Measurements from ENCODE around the gene GOLGA8O.
"Not testable (repeated sequence)": the region's sequence is repeated elsewhere in the genome, so short reads cannot be mapped to it uniquely, and the experiment has no call there.

Gene GOLGA8O

GRCh38 chr15:32455534-32455933 is at the start of gene GOLGA8O:
Gene GOLGA8O (minus strand): TSS chr15:32455634. CDS start chr15:32455536, 98 bp downstream.
- DNase-seq, result not testable (repeated sequence)

DNA sequence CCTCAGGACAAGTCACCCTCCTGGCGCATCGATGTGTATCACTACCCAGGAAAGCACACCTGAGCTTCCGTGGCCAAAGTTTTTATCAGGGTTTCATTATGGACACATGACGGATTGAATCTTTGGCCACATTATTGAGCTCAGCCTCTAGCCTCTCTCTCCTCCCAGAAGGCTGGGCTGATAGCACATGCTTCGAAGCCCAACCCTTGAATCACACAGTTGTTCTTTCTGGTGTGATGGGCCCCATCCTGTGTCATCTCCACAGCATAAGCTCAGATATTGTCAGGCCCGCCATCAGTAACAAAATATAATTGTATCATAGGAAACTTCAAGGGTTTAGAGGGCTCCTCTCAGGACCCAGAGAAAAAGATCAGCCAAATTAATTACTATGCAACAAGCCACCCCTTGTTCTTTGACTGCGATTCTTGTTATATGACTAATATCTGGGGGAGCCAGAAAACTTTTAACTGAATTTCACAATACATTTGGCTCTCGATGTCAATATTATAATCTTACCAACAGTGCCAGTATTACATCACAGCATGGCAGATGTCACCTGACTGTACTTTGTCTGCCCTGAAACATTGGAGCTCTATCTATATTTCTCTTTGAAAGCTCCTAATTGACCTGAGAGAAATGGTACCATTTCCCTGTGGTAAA is 48.8 kb upstream of the GOLGA8O start:
- not testable (repeated sequence) for DNase-seq

DNA sequence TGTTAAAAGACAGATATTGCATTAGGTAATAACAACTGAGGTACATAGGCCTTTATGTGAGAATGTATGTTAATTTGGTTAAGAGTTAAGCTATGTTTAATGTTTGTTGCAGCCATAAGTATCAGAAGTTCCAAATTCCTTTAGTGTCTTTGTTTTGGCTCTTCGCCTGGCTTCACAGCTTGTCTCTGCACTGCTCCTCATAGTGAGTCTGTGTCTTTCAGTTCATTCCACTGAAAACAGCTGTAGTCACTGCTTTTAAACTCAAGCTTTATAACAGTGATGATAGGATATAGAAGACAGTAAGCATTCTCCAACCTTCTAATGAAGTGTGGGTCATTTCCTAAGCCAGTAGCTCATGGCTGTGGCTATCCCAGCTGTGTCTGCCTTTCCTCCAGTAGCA is 47.5 kb upstream of the GOLGA8O start:
- peak; percentile 5 for DNase-seq

DNA sequence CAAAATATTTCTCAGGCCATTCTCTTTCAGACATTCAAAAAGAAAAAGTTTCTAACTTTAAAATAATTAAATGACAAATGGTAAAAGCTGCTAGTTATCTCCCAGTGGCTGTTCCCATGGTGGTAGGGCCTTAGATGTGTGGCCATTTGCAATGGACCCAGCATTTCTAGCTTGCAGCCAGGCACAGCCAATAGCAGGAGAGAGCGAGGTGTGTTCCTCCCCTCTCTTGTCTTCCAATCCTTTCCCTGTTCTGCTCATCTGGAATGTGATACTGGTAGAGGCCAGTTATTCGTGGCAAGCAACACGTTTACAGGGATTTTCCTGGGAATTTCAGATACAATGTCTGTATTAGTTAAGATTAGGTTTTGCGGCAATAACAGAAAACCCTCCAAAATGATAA is 37.3 kb upstream of the GOLGA8O start:
- not testable (repeated sequence) for DNase-seq

DNA sequence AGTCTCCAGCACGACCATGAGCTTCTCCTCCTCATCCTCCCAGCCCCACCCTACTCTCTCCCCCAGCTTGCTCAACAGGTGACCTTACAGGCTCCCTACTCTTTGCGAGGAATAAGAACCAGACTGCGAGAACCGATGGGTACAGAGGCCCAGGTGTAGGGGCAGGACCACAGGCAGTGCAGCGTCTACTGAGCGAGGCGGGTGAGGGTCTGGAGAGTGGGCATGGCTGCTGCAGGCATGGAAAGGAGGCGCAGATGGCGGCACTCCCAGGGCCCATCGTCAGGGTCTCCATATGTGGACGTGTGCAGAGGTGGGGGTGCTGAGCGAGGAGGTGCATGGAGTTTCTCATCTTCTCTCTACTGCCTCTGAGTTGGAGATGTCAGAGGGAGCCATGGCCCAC is 31.0 kb upstream of the GOLGA8O start:
- not testable (repeated sequence) for DNase-seq

DNA sequence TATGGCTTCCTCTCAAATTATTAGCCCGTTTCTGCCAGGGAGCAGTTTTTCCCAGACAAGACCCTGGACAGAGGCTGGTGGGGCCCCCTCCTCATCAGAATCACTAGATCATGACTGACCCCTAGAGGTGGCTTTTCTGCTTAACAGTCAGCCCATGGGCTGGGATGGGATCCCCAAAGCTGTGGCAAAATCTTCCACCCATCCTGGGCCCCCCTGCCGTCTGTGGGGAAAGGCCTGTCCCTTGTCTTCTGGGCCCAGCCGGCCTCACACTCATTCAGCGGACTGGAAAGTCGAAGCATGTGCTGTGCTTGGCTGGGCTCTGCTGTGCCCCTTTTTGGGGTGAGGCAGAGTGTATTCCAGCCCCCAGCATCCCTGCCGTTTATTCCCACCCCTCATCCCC is 27.9 kb upstream of the GOLGA8O start:
- DNase-seq, result peak; percentile 7

DNA sequence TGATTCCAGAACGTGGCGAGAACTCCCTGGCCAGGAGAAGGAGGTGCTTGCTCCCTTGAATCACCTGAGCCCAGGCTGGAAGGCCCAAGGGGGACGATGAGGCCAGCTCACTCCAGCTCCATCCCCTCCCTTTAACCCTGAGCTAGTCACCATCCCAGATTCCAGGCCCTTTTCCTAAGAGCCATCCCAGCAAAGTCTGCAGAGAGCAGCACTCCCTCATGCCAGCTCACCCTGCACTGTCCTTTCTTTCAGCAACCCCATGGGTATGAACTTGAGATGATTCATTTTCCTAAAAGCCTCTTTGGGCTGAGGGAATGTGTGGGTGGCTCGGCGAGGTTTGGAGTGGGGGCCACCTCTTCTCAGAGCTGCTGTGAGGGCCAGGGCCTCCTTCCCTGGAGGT is 26.2 kb upstream of the GOLGA8O start:
- DNase-seq, result not testable (repeated sequence)

DNA sequence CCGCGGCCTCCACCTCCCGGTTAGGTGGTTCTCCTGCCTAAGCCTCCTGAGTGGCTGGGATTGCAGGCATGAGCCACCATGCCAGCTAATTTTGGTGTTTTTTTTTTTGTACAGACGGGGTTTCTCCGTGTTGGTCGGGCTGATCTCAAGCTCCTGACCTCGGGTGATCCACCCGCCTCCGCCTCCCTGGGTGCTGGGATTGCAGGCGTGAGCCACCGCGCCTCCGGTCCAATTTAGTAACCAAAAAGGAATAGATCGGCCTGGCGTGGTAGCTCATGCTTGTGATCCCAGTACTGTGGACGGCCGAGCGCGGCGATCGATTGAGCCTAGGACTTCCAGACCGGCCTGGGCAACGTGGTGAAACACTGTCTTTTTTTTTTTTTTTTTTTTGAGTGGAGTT is 12.6 kb upstream of the GOLGA8O start:
- DNase-seq, result not testable (repeated sequence)

DNA sequence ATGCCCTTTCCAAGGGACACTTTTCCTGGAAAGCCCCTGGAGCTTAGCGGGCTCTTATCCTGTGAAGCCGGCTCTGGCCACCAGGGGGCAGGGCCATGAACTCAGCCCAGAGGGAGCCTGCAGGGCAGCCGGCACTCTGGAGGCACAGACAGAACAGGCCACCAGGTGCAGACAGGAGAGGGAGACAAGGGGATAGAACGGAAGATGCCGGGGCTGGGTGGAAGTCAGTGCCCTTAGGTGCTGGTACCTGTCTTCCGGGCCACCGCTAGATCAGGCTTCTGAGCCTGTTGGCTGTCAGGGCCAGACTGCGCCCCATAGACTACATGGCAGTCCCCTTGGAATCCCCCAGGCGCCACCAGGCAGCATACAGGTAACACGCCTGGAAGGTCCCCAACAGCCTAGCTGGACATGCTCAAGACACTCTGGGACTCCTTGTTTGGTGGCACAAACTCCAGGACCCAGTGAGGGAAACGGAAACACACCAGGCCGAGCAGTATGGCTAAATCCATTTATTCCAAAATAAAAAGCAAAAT is 14.9 kb downstream of the GOLGA8O start:
- DNase-seq, result not testable (repeated sequence)

- not testable (repeated sequence) for DNase-seq
These were observed 21.1 kb downstream of the GOLGA8O start for GRCh38 chr15:32434102-32434963.

DNA sequence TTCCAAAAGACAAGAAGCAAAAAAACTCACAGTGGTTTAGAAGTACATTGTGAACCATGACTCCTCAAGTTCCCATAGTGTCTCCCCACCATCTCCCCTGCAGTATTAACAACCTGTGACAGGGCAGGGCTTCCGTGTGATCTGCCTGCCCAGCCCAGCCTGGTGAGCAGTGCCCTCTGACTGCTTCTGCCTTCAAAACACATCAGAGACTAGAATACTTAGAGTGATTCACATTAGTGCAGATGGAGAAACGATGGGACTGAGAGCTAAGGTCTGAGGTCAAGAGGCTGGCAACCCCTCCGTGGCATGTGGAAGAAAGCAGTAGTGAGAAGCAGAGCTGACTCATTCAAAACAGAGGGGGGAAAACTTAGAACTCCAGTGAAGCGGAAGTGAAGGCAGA is 27.8 kb downstream of the GOLGA8O start:
- DNase-seq, result not testable (repeated sequence)

DNA sequence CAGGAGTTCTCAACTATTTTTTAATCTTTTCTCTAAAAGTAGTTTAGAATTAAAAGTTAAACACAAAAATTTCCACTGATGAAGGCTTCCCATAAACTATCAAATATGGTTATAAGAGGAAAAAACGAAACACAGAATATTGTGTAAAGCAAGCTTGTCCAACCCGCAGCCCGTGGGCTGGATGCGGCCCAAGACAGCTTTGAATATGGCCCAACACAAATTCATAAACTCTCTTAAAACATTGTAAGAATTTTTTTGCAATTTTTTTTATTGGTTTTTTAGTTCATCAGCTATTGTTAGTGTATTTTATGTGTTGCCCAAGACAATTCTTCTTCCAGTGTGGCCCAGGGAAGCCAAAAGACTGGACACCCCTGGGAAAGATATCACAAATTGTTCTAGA is 28.9 kb downstream of the GOLGA8O start:
- DNase-seq, result peak; percentile 49

GRCh38 chr15:32407903-32408302 is 47.5 kb downstream of the GOLGA8O start:
- DNase-seq, result not testable (repeated sequence)

DNA sequence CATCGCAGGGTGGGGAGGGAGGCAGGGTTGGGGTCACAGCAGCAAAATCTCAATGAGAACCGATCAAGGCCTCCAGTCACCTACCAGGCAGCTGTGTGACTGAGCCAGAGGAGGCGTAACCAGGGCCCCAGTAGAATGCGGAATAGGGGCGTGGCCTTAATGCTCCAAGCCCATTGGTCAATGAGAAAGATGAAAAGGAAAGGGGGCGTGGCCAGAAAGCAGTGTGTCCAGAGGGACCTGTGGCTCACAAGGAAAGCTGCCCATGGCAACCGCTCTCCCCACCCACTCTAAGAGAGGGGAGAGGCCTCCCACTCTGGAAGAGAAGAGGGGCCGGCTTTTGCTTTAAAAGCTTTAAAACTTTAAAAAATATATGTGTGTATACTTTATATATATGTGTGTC is 52.2 kb downstream of the GOLGA8O start, which contains the start of gene GOLGA8K:
TSS of gene GOLGA8K (minus strand) at position 101 of the 400 bp plus-strand sequence. CDS start at position 3, 98 bp downstream.
- not testable (repeated sequence) for DNase-seq

- DNase-seq, result not testable (repeated sequence)
These were observed 58.9 kb downstream of the GOLGA8O start for GRCh38 chr15:32396522-32396921.
